GM21825 (cell line): ENCODE measurements around the gene FHOD3.

Source experiments
- ATAC-seq: cut with Tn5 transposase; IDR thresholded peaks from one replicate; pipeline ENCODE4 v1.9.1; 2021; ENCODE audit warnings: mild to moderate bottlenecking, moderate library complexity; ENCODE audit not compliant: unreplicated experiment

The FHOD3 gene

DNA sequence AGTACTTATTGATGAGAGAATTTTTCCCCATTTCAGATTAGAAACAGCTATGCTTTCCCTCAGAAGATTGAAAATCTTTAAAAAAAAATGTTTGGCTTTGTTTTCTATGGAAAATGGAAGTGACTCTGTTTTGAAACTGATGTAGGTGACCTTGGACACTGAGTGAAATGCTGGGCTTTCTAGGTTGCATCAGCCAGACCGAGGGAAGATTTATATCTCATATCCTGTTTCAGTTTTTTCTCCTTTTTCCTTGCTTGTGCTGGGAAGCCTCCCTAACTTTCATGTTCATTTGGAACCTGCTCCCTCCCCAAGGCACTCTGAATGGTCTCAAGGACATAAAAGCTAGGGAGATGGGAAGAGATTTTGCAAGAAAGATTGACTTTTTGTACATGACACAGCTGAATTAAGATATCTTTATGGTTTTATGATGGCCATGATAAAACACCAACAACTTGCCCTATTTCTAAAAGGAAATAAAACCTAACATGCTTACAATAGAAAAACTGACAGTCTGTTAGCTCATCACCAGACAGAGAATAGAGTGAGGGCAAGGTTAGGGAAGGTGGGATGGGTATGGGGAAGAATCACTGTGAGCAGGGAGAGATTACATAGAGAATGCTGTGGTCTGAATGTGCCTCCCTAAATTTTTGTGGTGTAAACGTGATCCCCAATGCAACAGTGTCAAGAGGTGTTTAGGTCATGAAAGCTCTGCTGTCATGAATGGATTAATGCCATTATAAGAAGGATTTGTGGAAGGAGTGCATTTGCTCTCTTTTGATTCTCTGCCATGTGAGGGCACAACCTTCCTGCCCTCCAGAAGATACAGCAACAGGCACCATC lies 281.6 kb downstream of the FHOD3 start:
- ATAC-seq: no peak

DNA sequence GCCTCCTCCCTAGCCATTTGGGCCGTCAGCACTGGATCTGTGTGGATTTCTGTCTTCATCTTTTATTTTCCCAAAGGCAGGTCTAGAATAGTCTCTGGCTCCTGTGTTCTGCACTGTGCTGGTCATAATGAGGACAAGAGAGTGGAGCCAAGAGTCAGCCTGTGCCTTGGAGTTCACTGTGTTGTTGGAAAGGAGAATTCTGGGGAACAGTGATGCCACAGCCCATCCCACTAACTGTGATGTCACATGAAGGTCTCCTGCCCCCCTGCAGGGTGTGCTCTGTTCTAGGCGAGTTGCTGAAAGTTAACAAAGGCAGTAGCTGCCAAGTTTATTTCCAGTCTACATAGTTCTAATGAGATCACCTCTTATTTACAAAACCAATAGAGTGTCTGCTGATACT lies 282.8 kb downstream of the FHOD3 start:
- no peak for ATAC-seq

DNA sequence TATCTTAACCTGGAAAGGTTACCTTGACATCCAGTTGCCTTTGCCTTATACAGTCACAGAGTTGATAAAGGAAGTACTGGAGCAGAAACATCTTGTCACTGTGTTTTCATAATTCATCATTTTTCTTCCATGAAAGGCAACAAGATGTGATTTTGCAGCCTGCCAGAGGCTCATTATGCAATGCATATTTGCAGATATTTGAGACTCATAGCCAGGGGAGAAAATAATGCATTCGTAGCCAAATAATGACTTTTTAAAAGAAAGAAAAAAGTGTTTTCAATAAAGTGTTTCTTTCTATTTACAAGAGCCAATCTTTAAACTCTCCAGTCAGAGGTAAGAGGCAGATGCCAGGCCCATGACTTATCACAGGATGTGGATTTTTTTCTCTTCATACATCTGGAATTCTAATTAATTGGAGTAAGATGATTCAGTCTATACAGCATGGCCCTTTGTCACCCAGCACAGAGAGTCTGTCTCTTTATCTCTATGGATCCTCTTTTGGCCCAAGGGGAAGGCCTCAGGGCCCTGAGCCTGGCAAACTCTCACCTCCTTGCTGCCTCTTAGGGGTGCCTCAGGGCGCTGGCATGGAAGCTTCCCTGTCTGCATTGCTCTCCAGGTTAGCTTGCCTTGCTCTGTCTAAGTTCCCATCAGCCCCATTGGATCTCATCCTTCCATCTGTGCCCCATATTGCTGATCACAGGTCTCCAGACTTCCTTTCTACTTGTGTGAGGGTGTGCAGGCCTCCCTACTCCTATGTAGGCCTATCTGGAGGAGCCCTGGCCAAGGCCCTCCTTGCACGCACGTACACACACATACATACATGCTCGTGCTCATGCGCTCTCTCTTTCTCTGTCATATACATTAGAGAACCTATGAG lies 283.6 kb downstream of the FHOD3 start:
- no peak for ATAC-seq

DNA sequence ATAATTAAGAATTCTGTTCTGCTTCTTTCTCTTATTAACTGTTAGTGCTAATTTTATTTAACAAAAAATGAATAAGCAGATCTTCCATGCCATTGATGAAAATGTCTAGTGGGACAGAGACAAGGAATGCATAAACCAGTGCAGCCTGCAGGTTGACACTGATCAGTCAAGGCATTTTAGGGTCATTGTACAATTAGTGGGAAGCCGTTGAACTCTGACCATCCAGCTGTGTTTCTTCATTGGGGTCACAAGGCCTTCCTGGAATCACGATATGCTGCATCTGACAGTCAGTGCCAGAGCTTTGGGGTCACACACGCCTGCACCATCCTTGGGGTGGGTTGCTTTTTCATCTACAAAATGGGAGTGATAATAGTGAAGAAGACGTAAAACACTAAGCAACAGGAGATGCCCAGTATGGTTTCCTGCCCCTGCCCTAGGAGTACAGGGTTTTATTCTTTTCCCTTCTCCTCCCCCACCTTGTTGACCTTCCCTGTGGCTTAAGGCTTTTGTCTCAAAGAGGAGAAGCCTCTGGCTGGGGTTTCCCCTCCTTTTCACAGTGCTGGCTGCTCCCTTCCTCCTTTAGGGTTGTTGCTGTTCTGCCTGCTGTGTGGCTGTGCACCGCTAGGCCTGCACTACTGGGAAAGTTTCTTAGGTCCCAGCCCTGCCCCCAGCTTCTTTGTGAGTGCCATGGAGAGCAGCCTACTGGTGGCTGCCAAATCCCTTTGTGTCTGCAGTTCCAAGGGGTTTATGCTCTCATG lies 285.7 kb downstream of the FHOD3 start:
- no peak for ATAC-seq

DNA sequence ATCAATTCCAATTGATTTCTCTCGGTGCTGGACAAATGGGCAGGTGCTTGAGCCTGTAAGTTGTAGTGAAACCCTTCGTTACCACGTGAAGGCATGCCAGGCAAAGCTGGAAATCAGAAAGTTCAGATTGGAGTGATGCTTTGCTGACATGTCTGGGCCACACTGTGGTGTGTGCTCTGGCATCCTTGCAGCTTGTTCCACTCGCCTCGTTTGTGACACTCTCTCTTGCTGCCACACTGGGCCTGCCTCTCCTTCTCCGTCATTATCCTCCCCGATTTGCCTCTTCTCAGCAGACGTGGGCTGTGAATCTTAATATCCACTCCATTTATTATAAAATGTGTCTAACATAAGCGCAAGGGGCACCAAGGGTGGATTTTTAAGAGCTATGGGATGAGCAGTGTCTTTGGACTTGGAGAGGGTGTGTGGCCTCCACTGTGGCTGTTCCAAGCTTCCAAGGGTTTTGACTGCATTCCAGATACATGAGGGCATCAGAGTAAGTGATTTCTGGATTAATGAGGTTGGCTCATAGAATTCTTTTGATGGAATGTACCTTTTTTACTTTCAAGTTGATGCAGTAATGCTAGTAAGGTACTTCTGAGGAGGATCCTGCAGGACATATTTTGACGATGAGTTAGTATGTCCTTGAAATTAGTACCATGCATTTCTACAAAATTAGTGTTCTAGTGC lies 292.5 kb downstream of the FHOD3 start:
- ATAC-seq: no peak

DNA sequence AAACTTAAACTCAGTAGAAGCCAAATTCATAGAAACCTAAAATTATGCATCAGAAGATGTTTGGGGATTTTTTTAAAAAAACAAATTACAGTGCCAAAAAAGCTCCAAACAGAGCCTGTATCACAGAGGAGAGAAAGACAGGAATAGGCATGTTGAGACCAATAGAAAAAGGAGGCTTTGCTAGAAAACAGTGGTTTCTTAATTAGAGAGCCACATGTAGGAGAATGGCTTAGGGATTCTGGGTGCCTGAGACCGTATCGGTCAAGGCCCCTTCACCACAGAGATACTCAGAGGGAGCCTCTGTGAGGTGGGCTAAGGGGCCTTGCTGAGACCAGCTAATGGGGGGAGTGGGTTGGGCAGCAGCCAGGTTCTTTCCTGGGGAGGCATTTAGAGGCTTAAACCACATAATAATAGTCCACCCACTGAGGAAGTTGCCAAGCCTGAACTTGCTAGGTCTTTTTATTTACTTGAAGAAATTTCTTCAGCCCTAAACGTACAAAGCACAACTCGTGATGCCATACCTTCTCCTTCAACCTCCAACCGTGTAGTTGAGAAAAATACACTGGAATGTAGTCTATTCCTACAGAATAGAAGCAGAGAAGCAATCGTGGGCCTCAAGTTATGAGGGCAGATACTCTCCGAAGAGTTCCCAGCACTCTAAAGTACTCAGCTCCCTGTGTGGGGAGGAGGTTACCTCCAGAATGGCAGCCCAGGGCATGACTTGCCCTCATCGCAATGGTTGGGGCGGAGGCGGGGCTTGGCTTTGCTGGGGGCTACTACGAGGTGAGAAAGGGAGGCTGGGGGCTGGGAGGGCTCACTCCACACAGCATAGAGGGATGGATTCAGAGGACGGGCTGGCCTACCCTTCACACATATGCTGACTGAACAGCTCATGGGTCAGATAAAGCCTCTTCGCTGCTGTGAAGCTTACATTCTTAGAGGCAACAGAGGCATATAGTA lies 293.4 kb downstream of the FHOD3 start:
- ATAC-seq: no peak

DNA sequence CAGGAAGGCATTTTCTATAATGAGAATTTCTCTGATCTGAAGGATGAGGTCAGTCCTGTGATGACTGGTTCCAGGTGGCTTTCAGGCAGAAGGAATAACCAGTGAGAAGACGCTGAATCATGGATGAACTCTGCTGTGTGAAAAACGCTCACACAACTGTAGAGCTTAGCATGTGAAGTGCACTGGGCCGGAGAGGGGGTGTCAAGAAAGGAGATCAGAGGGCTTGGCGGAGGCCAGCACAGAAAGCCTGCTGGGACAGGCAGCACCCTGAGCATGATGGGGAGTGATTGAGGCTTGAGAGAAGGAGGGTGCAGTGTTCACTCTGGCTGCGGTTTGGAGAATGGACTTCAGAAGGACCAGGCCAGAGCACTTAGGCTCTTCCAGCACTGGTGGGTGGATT lies 294.8 kb downstream of the FHOD3 start:
- ATAC-seq: no peak

DNA sequence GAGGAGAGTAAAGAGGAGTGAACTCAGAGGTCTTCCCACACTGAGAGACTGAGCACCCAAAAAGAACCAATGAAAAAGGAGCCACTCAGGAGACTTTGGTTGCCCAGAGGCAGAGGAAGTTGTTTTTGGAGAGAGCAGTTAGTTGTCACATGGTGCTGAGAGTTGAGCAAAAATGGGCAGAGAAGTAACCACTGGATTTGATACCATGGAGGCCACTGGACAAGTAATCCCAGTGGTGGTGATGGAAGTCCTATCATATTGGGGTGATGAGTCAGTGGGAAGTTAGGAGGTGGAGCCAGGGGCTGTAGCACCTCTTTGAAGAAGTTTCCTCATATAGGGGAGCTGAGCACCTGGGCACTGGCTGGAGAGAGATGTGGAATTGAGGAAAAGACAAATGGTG lies 295.5 kb downstream of the FHOD3 start:
- ATAC-seq: no peak

DNA sequence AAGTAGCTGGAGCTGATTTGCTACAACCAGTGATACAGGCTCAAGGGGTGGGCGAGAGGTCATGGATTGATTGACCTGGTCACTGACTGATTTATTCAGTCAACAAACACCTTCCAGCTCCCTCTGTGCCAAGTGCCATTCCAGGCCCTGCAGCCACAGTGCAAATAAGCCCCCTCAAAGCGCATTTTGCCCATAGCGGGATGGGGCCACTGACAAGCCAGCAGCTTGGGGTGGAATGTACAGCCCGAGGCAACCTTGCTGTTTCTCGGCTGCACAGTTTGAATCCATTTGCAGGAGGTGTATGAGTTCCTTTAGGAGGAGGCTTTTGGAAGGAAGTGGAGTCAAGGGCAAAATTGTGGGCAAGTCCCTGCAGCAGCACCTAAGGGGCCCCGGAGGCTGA lies 296.1 kb downstream of the FHOD3 start:
- no peak for ATAC-seq

DNA sequence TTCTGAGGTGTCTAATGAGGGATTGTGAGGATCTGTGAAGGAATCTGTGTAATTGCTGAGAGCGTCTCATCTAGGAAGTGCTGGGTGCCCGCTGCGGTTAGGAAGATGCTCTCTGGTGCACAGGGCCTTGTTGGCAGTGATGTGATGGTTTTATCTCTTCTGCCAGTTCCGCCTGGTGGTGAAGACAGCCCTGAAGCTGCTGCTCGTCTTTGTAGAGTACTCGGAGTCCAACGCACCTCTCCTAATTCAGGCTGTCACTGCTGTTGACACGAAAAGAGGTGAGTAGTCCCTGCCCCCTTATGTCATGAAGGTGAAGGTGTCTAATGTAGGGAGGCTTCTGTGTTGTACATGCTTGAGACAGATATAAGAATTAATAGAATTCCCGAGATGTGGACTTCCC lies 297.1 kb downstream of the FHOD3 start:
- ATAC-seq: no peak

DNA sequence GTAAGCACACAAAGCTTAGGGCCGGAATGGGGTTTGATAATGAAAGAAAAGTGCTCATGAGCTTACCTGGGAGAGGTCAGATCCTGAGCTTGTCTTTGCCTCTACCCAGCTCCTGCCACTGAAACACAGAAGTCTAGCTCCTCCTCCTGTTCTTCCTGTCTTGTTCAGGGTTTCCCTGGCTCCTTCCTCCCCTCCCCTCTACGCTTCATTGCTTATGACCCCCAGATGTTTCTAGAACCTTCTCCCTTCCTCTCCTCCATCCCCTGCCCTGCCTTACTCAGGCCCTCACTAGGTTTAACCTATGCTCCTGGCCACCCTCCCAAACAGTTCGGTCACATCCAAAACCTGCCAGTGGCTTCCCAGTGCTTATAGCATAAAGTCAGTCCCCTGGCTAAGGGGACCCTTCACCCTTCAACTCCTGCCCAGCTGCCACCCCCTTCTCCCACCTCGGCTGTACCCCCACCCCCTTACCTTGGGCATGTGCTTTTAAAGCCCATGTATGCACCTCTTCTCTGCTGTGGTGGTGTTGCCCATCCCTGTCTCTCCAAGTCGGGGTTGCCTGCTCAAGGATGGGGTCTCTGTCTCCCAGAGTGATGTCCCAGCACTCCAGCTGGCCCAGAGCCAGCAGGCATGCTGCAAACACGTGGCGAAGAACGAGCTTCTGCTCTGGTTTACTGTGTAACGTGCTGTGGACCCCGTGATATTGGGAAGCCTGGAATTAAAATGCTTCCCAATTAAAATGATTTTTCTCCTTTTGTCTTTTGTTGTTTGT lies 297.7 kb downstream of the FHOD3 start:
- no peak for ATAC-seq

DNA sequence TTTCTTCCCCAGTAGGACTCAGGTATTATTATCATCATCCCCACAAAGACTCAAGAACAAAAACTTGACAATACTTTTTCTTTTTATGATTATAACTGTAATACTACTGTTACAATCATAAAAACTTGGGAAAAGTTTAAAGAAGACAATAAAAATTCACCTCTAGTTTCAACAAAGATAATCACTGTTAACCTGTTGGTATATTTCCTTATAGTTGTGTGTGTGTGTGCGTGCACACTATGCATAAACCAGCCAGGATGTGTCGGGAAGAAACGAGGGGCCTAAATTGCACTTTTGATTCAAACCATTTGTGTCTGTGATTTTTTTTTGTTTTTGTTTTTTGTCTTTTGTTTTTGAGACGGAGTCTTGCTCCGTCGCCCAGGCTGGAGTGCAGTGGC lies 298.3 kb downstream of the FHOD3 start:
- ATAC-seq: no peak

DNA sequence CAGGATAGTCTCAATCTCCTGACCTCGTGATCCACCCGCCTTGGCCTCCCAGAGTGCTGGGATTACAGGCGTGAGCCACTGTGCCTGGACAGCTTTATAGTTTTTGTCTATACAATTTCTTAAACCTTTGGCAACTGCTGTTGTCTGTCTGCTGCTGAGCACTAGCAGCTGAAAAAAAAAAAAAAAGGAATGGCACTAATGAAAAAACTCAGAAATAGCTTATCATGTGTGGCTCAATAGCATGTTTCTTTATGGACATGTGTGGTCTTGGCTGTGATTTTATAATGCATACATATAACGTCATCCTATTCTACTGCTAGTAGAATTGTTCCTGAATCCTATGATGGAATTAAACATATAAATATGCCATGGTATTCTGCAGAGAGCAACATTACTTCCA lies 300.1 kb downstream of the FHOD3 start:
- no peak for ATAC-seq

DNA sequence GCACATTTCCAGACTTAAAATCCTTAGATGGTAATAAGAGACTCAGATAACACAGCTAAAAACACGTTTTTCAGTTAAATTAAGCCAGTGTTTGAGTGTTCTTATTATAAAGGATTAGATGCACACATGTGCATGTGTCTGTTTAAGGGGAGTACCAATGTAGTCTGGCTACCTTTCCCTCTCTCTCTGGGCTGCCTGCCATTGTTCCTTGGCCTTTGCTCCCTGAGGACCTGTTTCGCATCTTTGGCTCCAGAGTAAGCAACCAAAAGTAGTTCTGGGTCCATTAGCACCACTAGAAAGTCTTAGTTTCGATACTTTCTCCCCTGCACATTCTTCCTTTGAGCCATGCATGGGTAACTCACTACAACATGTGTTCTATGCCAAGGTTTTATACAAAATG lies 303.0 kb downstream of the FHOD3 start:
- ATAC-seq: no peak

DNA sequence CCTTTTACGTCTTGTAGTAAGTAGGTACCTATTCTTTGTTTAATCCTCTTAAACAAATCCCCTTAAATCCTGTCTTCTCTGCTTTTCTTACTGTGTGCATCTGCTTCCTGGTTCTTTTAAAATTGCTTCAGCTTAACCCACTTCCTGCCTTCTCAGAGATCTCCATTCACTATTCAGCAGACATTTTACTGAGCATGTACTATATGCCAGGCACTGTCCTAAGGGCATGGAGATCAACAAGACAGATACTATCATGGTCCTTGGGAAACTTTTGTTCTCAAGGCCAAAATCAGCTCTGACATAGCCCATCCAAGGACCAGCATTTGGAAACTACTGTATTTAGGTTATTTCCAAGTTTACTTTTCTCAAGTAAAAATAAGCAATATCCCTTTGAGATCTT lies 303.8 kb downstream of the FHOD3 start:
- no peak for ATAC-seq

DNA sequence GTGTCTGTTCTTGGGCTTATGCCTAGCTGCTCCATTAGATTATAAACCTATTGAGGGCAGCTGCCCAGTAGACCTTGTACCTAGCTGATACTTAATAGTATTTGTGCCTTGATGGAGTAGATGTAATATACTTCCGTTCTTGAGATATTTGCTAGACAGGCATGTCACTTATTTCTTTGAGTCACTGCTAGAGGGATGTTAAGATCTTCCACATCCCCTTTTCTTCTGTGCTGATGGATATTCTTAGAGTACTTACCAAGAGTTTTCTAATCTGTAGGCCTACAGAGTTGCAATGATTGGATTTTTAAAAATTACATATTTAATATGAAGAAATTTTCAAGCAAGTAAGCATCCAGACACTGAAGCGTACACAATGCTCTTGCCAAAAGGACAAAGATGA lies 304.6 kb downstream of the FHOD3 start:
- ATAC-seq: no peak

DNA sequence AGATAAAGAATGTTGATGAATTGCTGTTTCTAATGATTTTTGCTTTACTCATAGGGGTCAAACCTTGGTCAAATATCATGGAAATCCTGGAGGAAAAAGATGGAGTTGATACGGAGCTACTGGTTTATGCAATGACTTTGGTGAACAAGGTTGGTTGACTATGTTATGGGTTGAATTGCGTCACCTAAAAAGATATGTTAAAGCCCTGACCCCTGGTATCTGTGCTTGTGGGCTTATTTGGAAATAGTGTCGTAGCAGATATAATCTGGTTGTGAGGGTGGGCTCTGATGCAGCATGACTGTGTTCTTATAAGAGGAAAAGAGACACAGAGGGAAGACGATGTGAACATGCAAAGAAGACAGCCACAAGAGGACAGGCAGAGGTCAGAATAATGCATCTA lies 305.1 kb downstream of the FHOD3 start:
- no peak for ATAC-seq

DNA sequence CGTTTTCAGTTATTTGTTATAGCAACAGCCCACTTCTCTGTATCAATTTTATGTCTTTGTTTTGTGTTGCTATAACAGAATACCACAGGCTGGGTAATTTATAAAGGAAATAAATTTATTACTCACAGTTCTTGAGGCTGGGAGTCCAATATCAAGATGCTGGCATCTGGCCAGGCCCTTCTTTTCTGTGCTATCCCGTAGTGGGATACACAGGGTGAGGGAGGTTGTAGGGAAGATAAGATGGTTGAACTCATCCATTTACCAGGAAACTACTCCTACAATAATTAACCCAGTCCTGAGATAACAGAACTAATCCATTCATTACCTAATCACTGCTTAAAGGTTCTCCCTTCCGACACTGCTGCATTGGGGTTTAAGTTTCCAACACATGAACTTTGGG lies 310.6 kb downstream of the FHOD3 start:
- no peak for ATAC-seq

DNA sequence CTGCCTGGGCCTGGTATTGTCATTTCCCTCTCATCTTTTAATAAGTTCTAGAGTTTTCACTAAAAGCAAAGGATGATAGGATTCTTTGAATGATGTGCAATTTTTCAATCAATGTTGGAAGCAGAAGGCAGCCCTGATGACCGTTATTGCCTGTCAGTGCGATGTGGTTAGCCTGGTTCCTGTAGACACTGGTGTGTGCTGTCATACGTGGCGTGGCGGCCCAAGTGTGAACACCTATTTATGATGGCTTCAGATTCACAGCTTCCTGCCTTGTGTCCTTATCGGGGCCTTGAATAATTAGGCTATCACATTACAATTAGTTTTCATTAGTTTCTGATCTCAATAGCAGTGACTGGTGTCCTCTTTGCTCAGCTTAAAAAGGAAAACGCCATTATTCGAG lies 312.7 kb downstream of the FHOD3 start:
- ATAC-seq: no peak
